HG03558 (cell line): Measurements from ENCODE around the gene KIAA1328.

Source experiments
- ATAC-seq: cut with Tn5 transposase; IDR thresholded peaks from one replicate; pipeline ENCODE4 v1.9.1; 2021; ENCODE audit warnings: moderate number of reproducible peaks; ENCODE audit not compliant: unreplicated experiment; ENCODE audit errors: extremely low read depth

Gene KIAA1328

GRCh38 chr18:36934884-36935283 is 106.0 kb downstream of the KIAA1328 start:
- ATAC-seq, result no peak

DNA sequence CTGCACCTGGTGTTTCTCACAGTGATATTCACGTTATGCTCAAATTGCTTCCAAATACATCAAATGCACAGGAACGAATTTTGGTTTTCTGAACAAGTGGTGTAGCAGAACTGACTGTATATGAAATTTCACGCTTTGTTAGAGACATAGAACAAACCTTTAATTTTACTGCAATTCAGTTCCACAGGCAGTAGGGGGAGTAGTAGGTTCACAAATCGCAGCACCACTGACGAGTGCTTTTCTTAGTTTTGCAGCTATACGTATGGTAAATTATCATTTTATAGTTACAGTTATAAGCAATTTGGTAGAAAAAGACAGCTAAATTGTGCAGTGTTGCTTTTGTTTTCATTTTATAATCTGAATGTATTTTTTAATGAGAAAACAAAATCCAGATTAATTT is 113.3 kb downstream of the KIAA1328 start:
- no peak for ATAC-seq

DNA sequence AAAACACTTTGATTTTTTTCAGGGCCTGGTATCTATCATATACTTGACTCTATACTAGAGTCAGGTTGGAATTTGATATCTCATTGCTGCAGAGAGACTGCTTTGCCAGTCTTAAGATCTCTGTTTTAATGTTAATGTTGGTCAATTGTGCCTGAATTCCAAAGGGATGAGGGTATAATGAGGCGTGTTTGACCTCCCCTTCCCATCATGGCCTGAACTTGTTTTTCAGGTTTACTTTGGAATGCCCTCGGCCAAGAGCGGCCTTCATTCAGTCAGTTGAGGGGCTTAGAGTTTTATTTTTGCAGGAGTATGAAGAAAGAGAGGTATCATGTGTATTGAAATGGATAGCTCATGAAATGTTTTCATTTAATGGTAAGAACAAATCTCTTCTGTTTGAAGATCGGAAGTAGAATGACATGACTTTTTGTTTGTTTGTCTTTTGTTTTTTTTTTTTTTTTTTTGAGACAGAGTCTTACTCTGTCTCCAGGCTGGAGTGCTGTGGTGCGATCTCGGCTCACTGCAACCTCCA is 119.0 kb downstream of the KIAA1328 start:
- no peak for ATAC-seq

GRCh38 chr18:36950282-36950681 is 121.4 kb downstream of the KIAA1328 start:
- no peak for ATAC-seq

DNA sequence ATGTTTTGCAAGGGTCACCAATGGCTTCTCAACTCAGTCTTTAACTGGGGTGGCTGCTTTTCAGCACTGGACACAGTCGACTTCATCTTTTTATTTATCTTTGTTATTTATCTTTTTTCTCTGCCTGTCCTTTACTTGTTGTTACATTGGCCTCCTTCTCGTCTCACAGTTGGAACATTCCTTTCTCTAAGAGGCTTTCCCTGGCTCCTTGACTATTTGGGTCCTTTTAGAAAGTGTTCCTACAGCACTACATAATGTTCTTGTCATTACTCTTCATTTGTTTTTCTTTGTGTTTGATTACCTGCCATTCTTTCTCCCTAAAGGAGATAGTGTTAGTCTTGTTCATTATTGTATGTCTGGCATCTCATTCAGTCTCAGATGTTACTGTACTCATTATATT is 122.0 kb downstream of the KIAA1328 start:
- no peak for ATAC-seq

DNA sequence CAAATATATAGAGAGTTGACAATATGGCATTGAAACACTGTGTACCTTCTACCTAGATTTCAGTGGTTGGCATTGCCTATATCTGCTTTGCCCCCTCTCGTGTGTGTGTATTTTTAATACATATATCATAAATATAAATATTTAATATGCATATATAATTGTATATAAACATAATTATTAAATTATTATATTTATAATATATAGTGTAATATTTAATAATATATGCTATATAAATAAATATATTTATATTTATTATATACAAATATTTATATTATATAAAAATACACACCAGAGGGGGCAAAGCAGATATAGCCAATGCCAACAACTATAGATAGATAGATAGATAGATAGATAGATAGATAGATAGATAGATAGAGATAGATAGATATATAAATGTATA is 124.1 kb downstream of the KIAA1328 start:
- ATAC-seq, result no peak

- ATAC-seq, result no peak
Observed at GRCh38 chr18:36960038-36960437, 131.1 kb downstream of the KIAA1328 start.

GRCh38 chr18:36963464-36963863 is 134.5 kb downstream of the KIAA1328 start:
- no peak for ATAC-seq

DNA sequence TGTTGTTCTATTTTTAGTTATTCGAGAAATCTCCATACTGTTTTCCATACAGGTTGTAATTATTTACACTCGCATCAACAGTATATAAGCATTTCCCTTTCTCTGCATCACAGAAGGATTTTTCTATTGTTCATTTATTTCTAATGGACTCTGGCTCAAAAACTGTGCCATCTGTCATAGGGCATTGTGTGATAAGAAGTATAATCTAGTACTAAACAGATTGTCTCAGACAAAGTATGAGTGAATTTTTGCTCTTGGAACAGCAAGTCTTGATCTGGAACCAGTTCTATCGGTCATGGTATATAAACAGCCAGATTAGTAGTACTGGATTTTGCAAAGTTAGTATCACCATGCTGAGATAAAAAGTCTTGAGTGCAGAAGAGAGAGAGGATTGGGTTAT is 145.8 kb downstream of the KIAA1328 start:
- no peak for ATAC-seq

DNA sequence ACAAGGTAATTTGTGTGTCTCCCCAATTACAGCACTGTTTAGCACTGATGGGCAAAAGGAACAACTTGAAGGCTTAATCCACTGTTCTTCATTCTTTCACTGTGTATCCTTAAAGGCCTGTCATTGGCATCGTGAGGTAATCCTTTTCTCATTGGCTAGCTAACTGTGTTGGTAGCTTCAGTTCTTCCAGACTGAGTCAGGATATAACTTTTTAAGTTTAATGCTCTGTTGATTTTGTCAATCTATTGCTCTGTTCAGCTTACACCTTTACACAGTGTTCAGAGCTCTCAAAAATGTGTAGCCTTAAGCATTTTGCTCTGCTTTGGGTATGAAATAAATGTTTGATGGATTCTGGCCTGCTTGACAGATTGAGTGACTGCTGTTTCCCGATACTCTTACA is 148.2 kb downstream of the KIAA1328 start:
- no peak for ATAC-seq

DNA sequence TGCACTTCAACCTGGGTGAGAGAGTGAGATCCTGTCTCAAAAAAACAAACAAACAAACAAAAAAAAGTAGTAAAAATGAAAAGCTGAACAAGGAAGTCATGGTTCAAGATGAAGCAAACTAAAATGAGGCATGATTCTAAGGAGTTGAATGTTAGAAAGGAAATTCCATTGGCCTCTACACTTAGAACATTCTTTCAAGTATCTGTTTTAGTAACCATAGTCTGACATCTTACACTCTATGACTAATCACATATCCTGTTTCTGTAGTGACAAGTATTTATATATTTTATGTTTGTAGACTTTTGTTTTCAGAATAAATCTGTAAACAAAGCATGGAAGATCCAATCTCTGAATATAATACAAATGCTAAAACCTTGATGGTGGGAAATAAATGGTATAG is 164.1 kb downstream of the KIAA1328 start:
- no peak for ATAC-seq

DNA sequence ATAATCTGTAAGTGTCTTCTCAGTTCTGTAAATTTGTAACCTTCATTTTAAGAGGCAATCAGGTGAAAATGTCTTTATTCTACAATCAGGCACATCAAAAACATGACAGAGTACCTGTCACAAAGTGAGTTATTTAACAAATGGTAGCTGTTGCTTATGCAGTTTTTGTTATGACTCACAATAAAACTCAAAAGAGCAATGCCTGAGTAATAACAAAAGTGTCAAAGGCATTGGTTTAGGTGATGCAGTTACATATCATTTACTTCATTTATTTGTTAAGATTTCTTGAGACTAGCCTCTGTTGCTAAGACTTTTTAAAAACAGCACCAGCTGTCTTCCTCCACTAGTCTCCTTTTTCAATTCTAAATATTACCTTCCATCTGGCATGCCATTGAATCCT is 177.8 kb downstream of the KIAA1328 start:
- no peak for ATAC-seq

DNA sequence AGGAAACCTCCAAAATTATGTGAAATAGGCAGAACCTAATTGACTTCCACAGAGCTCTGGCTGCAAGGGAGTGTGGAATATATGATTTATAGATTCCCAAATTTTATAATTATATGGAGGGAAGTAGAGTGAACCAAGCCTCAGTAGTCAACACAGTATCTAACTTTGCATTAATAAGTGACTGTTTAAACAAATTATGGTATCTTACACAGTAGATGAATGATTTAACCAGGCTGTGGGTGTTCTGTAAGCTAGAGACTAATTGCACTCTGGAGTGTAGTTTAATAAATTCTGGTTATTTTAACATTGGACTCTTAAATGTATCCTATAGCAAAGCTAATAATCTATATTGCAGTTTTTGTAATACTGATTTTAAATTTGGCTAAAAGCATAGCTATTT is 183.5 kb downstream of the KIAA1328 start:
- no peak for ATAC-seq

DNA sequence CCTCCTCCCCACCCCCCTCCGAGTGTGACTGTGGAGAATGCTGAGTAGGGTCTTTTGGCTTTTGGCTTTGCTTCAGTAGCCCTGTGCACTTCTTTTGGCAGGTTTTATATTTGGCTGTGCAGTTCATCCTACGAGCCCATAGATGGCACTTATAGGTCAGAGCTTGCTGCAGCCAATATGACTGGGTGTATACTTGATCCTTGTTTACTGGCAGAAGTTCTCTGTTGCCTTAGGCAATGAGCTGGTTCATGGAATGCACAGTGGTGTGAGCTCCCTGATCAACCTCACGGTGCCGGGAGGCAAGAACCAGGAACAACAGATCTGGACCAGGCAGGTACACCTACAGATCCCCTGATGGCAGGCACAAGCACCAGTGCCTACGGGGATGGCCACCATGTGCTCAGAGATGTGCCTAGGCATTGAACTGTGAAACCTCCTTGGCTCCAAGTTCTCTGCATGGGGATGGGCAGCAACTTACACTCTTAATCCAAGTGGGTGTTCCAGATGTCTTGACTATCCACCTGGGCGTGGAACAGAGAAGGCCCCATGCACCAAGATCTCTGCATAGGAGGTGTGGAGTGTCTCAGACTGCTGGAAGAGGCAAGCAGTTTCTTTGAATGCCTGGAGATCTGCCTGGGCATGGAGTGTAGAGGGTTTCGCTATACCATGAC is 190.4 kb downstream of the KIAA1328 start:
- no peak for ATAC-seq

GRCh38 chr18:37033419-37033818 is 204.5 kb downstream of the KIAA1328 start:
- ATAC-seq, result no peak

DNA sequence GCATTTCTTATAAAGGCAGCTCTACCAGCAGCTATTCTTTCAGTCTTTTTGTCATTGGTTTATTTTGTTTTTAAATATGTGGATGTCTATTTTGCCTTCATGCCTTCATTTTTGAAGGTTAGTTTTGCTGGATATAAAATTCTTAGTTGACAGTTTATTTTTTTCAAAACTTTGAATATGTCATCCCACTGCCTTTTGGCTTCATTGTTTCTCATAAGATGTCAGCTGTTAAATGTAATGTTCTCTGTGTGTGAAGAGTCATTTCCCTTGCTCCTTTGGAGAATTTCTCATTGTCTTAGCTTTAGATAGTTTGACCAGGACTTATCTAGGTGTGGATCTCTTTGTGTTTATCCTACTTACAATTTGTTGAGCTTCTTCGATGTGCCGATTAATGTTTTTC is 213.5 kb downstream of the KIAA1328 start:
- no peak for ATAC-seq

DNA sequence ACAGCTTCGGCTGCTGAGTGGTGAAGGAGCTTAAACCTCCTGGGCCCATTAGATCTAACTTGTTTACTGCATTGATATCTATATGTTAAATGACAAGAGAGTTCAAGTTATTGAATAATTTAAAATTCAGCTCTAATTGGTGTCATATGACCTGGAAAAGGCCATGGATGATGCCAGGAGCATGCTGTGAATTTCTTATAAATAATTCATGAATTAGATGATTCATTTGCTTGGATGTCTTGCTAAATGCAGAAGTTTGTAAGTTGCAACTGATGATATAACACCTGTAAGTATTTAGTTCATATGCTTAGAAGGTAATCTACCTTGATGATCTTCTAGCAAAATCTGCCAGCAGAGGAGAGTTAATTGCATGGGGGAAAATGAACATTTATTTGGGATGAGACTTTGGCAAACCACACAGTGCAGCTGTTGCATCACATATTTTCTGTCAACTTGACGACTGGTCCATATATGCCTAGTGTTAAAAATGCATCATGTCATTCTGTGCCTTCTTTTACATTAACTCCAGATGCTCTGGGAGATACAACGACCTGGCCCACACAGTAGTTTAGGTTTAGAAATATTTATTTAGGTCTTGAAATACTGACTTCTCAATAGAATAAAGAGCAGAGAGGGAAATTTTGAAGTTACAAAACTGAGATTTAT is 226.3 kb downstream of the KIAA1328 start:
- no peak for ATAC-seq

DNA sequence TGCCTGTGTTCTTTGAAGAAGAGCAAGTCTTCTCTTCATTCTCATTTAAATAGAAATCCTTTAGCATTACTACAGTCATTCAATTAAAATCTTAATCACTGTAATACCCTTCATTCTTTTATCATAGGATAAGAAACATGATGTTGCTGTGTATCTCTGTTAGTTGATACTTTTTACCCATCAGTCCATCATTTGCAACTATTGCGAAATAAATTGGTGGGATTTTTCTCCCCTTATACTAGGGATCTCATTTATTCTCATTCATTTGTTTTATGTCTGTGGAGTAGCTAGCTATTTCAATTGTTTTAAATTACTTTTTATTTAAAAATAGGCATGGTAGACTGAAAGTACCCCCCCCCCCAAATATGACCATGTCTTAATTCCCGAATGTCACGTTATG is 235.3 kb downstream of the KIAA1328 start:
- ATAC-seq, result no peak

GRCh38 chr18:37065254-37065653 is 236.3 kb downstream of the KIAA1328 start:
- no peak for ATAC-seq

DNA sequence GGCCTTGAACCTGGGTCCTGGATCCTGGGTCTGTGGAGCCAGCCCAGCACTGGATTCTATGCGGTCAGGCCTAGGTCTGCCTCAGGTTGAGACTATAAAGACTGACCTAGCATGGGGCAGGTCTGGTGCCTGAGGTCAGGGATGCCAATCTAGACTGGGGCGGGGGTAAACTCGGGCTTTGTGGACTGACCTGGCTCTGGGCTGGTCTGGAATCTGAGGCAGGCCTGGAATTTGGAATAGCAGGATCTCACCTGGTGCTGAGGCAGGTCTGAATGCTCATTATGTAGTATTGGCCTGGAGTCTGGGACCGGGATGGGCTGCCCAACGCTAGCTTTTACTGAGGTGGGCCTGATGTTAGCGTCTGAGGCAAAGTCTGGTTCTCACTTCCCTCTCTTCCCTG is 256.0 kb downstream of the KIAA1328 start:
- no peak for ATAC-seq

GRCh38 chr18:37085362-37085761 is 256.4 kb downstream of the KIAA1328 start:
- no peak for ATAC-seq
